Panc1 (cell line): Measurements from ENCODE around the gene SH3PXD2B. TPM values are rescaled to one million over a fixed set of nuclear protein-coding genes. Genes with fewer than 3 reads are reported as not detected.
A peak's percentile ranks its signal among the peaks of the same experiment; 100 is the strongest.

Source experiments
- ATAC-seq: fragments of 200-7000 bp; cut with Tn5 transposase; 2 replicates; pipeline ENCODE4 v1.9.1; 2020; ENCODE audit warnings: mild to moderate bottlenecking, moderate library complexity
- Bru-seq: library from RNA; stranded (reverse); fragments of 400-500 nt; gene quantifications from one replicate; lab custom pipeline; 2021; lab: Mats Ljungman, UMichigan
- BruChase-seq, 2 experiments: library from RNA; stranded (reverse); fragments of 400-500 nt; gene quantifications; one replicate each; lab custom pipeline; 2021; lab: Mats Ljungman, UMichigan
- BruUV-seq: library from RNA; stranded (reverse); fragments of 400-500 nt; replicated peaks from 2 replicates; lab custom pipeline; 2021; lab: Mats Ljungman, UMichigan
- CTCF ChIA-PET: fragments of 300-600 bp; sonication (Branson Sonifier 250); formaldehyde crosslinking; loops from one replicate; lab custom pipeline; 2022; ENCODE audit warnings: antibody characterized with exemption; lab: Charles Lee
- POLR2A ChIA-PET: fragments of 300-600 bp; sonication (Branson Sonifier 250); formaldehyde crosslinking; loops from one replicate; lab custom pipeline; 2022; ENCODE audit warnings: antibody characterized with exemption; lab: Charles Lee
- DNase-seq: peaks from one replicate; pipeline ENCODE4 v3.0.0-alpha.2; 2010; ENCODE audit warnings: low read depth, low spot score
- H3K27ac ChIP-seq: 2 replicates; pipeline ENCODE4 v1.5.1; 2011; ENCODE audit warnings: mild to moderate bottlenecking, low read length, inconsistent platforms
- H3K27me3 ChIP-seq: fragments of 200-500 bp; sonication (Bioruptor generic); 2 replicates; pipeline ENCODE4 v1.6.0; 2014; ENCODE audit warnings: low read length, inconsistent platforms; ENCODE audit not compliant: control insufficient read depth, insufficient read depth
- H3K36me3 ChIP-seq: fragments of 200-500 bp; sonication (Bioruptor generic); 2 replicates; pipeline ENCODE4 v1.5.1; 2014; ENCODE audit warnings: inconsistent platforms, mild to moderate bottlenecking, low read length, moderate library complexity; ENCODE audit not compliant: control insufficient read depth, insufficient read depth
- H3K4me1 ChIP-seq: 2 replicates; pipeline ENCODE4 v1.5.1; 2011; ENCODE audit warnings: inconsistent platforms, mild to moderate bottlenecking, low read length, moderate library complexity; ENCODE audit not compliant: control insufficient read depth, insufficient read depth
- H3K4me3 ChIP-seq, 2 experiments: 2 replicates each; pipeline ENCODE4 v1.5.1; 2011 to 2012; ENCODE audit warnings: low read depth in 2 of 2, low read length in 2 of 2, mild to moderate bottlenecking in 2 of 2, inconsistent platforms in 1 of 2, moderate library complexity in 1 of 2
- H3K9me3 ChIP-seq: fragments of 200-500 bp; sonication (Bioruptor generic); 2 replicates; pipeline ENCODE4 v1.5.1; 2014; ENCODE audit warnings: low read depth, mild to moderate bottlenecking, inconsistent platforms, low read length, moderate library complexity; ENCODE audit not compliant: control insufficient read depth, insufficient read depth
- POLR2AphosphoS5 ChIP-seq: IDR thresholded peaks from 2 replicates; pipeline ENCODE4 v1.6.1; 2012; ENCODE audit warnings: mild to moderate bottlenecking, low read depth, low read length, moderate library complexity
- SIN3A ChIP-seq: IDR thresholded peaks from 2 replicates; pipeline ENCODE4 v1.6.1; 2012; ENCODE audit warnings: low read depth, mild to moderate bottlenecking, low read length, moderate library complexity, borderline replicate concordance; ENCODE audit not compliant: insufficient read depth
- TCF7L2 ChIP-seq: IDR thresholded peaks from 2 replicates; pipeline ENCODE4 v1.6.1; 2011; ENCODE audit warnings: mild to moderate bottlenecking, low read depth, low read length, inconsistent platforms
- in situ Hi-C: cut with HindIII; loops from 2 replicates; pipeline ENCODE4 v1.10.0; 2016; ENCODE audit warnings: low sequenced_read_pairs, low pct_unique_long_range_greater_than_20kb
- intact Hi-C: fragments of 100-400 bp; cut with micrococcal nuclease; formaldehyde crosslinking; loops from one replicate; pipeline ENCODE4 v1.10.0; 2022; ENCODE audit not compliant: unreplicated experiment
- long read RNA-seq: library from polyadenylated mRNA; unstranded; transcript quantifications from one replicate; pipeline ENCODE4 v2.0.0, GENCODE V29; 2021; ENCODE audit not compliant: unreplicated experiment
- polyA plus RNA-seq: library from polyadenylated mRNA; unstranded; fragments of >200 nt; gene quantifications from one replicate; pipeline ENCODE4 v1.2.1, GENCODE V29; 2012; ENCODE audit warnings: missing spikeins; ENCODE audit not compliant: insufficient read length
- total RNA-seq: library from RNA; stranded (reverse); gene quantifications from one replicate; pipeline ENCODE4 v1.2.1, GENCODE V29; 2021; ENCODE audit not compliant: unreplicated experiment
- TF ChIP-seq, protein P1 (sequence below), 2 experiments: IDR thresholded peaks; 2 replicates each; pipeline ENCODE4 v1.6.1; 2011 to 2012; ENCODE audit warnings: low read depth in 2 of 2, control low read depth in 1 of 2, low read length in 1 of 2, mild to moderate bottlenecking in 1 of 2, moderate library complexity in 1 of 2; ENCODE audit not compliant: insufficient read depth in 1 of 2
- TF ChIP-seq, protein P2 (sequence below): fragments of 450-650 bp; IDR thresholded peaks from 2 replicates; pipeline ENCODE4 v1.5.1; 2017; ENCODE audit warnings: mild to moderate bottlenecking

Gene SH3PXD2B
- 39.7 TPM for total RNA-seq
- 45.0 TPM for polyA plus RNA-seq
- Bru-seq, nascent RNA: percentile 82 among the genes with signal in this experiment
- BruChase-seq, experiment 1, labeled RNA remaining after a 2-hour chase: percentile 78 among the genes with signal in this experiment
- percentile 73 among the genes with signal in this experiment for BruChase-seq, experiment 2, labeled RNA remaining after a 6-hour chase
- long read RNA-seq, full-length matches to known transcripts: 2 of 24 reads
- long read RNA-seq, partial matches to known transcripts: 2 of 24 reads
- long read RNA-seq, other reads (novel, unspliced or antisense): 20 of 24 reads

DNA sequence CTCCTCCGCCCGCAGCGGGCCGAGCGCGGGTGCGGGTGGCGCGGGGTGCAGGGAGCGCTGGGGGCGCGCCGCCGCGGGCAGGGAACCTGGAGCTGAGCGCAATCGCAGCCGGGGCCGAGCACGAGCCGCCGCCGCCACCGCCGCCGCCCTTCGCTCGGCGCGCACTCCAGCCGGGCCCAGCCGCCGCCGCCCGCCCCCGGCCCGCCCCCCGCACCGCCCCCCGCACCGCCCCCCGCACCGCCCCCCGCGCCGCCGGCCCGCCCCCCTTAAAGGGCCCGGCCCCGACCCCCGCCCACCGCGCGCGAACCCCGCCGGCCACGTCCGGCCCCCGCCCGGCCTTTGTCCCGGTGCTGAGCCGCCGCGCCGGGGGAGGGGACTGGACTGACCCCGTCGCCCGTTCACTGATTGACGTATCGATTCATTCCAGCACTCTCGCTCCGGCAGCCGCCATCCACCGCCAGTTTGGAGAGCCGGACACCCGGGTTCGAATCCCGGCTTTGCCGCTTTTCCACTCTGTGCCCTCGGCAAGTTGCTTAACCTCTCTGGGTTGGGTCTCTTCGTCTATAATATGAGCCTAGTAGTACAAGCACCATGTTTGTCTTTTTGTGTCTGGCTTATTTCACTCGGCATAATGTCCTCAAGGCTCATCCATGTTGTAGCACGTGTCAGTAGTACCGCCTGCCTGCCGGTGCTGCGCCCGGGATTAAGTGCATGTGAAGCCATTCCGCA, at the start of gene SH3PXD2B:
Gene SH3PXD2B (minus strand): TSS at position 168 of the 729 bp plus-strand sequence. CDS start 173 bp downstream, outside the sequence.
- no peak for TF ChIP-seq TCF7L2
- TF ChIP-seq, protein P1, sequence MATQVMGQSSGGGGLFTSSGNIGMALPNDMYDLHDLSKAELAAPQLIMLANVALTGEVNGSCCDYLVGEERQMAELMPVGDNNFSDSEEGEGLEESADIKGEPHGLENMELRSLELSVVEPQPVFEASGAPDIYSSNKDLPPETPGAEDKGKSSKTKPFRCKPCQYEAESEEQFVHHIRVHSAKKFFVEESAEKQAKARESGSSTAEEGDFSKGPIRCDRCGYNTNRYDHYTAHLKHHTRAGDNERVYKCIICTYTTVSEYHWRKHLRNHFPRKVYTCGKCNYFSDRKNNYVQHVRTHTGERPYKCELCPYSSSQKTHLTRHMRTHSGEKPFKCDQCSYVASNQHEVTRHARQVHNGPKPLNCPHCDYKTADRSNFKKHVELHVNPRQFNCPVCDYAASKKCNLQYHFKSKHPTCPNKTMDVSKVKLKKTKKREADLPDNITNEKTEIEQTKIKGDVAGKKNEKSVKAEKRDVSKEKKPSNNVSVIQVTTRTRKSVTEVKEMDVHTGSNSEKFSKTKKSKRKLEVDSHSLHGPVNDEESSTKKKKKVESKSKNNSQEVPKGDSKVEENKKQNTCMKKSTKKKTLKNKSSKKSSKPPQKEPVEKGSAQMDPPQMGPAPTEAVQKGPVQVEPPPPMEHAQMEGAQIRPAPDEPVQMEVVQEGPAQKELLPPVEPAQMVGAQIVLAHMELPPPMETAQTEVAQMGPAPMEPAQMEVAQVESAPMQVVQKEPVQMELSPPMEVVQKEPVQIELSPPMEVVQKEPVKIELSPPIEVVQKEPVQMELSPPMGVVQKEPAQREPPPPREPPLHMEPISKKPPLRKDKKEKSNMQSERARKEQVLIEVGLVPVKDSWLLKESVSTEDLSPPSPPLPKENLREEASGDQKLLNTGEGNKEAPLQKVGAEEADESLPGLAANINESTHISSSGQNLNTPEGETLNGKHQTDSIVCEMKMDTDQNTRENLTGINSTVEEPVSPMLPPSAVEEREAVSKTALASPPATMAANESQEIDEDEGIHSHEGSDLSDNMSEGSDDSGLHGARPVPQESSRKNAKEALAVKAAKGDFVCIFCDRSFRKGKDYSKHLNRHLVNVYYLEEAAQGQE (IDR thresholded peaks at IDR 0.05; ENCODE audit: insufficient read depth in 1 of 2, low read depth in 2 of 2, low read length in 1 of 2): no peak
- TF ChIP-seq, protein P2, sequence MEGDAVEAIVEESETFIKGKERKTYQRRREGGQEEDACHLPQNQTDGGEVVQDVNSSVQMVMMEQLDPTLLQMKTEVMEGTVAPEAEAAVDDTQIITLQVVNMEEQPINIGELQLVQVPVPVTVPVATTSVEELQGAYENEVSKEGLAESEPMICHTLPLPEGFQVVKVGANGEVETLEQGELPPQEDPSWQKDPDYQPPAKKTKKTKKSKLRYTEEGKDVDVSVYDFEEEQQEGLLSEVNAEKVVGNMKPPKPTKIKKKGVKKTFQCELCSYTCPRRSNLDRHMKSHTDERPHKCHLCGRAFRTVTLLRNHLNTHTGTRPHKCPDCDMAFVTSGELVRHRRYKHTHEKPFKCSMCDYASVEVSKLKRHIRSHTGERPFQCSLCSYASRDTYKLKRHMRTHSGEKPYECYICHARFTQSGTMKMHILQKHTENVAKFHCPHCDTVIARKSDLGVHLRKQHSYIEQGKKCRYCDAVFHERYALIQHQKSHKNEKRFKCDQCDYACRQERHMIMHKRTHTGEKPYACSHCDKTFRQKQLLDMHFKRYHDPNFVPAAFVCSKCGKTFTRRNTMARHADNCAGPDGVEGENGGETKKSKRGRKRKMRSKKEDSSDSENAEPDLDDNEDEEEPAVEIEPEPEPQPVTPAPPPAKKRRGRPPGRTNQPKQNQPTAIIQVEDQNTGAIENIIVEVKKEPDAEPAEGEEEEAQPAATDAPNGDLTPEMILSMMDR: no peak
- no peak for TF ChIP-seq POLR2AphosphoS5
- TF ChIP-seq SIN3A: no peak
- ATAC-seq: peak; percentile 71
- CTCF ChIA-PET: no interaction called here
- POLR2A ChIA-PET: no interaction called here
- no peak for DNase-seq
- intact Hi-C loops: no loop called here
- no TSS peak for BruUV-seq
- in situ Hi-C loops: no loop called here
- H3K9me3 ChIP-seq: no peaks in the 10 kb centered on the region
- H3K4me3 ChIP-seq: peak within 1 kb of the TSS; percentile 83 to 84
- no peaks in the 10 kb centered on the region; the same call in 1 of the 2 replicates for H3K36me3 ChIP-seq
- H3K27ac ChIP-seq: peak within 1 kb of the TSS; percentile 91
- no peaks in the 10 kb centered on the region for H3K27me3 ChIP-seq
- peaks cover 41% of the 10 kb centered on the region for H3K4me1 ChIP-seq

DNA sequence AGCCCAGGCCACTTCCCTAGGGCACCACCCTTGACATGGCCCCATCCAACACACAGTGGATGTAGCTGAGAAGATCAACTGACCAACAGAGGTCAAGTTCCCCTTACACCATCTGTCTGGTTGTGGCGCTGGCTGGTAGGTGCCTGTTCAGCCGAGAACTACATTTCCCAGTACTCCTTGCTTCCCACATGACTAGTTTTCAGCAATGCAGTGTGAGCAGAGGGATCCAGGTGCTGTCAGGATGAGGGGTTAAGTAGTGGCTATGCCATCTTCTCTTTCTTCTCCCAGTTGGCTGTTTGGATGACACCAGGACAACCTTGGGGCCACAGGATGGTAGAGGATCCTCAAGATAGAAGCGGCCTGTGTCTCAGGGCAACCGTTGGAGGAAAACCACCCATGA, 48.6 kb upstream of the SH3PXD2B start:
- TF ChIP-seq SIN3A (no peak), TCF7L2 (no peak), POLR2AphosphoS5 (no peak)
- TF ChIP-seq, protein P2: no peak
- TF ChIP-seq, protein P1 (IDR thresholded peaks at IDR 0.05; ENCODE audit: insufficient read depth in 1 of 2, low read depth in 2 of 2, low read length in 1 of 2): no peak
- Histone ChIP-seq H3K27me3 (no peaks in the 10 kb centered on the region), H3K27ac (no peak overlapping the region), H3K4me1 (no peaks in the 10 kb centered on the region), H3K9me3 (no peaks in the 10 kb centered on the region), H3K36me3 (no peaks in the 10 kb centered on the region), H3K4me3 (no peak overlapping the region)
- CTCF ChIA-PET: no interaction called here
- POLR2A ChIA-PET: no interaction called here
- intact Hi-C loops: no loop called here
- DNase-seq (no peak), ATAC-seq (peak; percentile 89)
- in situ Hi-C loops: no loop called here
- no TSS peak for BruUV-seq
